Stimulated activated naive CD8-positive, alpha-beta T cell treated with anti-CD3 and anti-CD28 coated beads, Interleukin-15, amount 100 ng/mL, for 72 hours (primary cell): Measurements from ENCODE around the gene KIF16B.
A peak's percentile ranks its signal among the peaks of the same experiment; 100 is the strongest.

Source experiments
- ATAC-seq: fragments of 150-1000 bp; cut with Tn5 transposase; 2 replicates; pipeline ENCODE4 v1.10.0; 2021; ENCODE audit warnings: mild to moderate bottlenecking, moderate library complexity
- DNase-seq, 2 donors: peaks; one replicate each; pipeline ENCODE4 v3.0.0; 2021 to 2022
- H3K27ac Mint-ChIP-seq, 2 donors: one replicate each; pipeline ENCODE4 v1.8.0; 2022; ENCODE audit warnings: mild to moderate bottlenecking in 2 of 2, mixed read lengths in 2 of 2, moderate library complexity in 2 of 2
- H3K27me3 Mint-ChIP-seq: one replicate; pipeline ENCODE4 v1.8.0; 2022; ENCODE audit warnings: mixed read lengths
- H3K4me1 Mint-ChIP-seq: one replicate; pipeline ENCODE4 v1.8.0; 2022; ENCODE audit warnings: mild to moderate bottlenecking, mixed read lengths
- H3K4me3 Mint-ChIP-seq, 2 donors: one replicate each; pipeline ENCODE4 v1.8.0; 2022; ENCODE audit warnings: mild to moderate bottlenecking in 2 of 2, mixed read lengths in 2 of 2, moderate library complexity in 1 of 2
- H3K9me3 Mint-ChIP-seq, 2 donors: one replicate each; pipeline ENCODE4 v1.8.0; 2022; ENCODE audit warnings: mixed read lengths in 2 of 2

Gene KIF16B

GRCh38 chr20:16378712-16379370 is 194.4 kb downstream of the KIF16B start:
- no peaks in the 10 kb centered on the region for H3K9me3 Mint-ChIP-seq
- no peak overlapping the region for H3K4me3 Mint-ChIP-seq
- no peaks in the 10 kb centered on the region for H3K27me3 Mint-ChIP-seq
- H3K4me1 Mint-ChIP-seq = no peaks in the 10 kb centered on the region
- no peak for DNase-seq
- no peak overlapping the region for H3K27ac Mint-ChIP-seq
- no peak for ATAC-seq

GRCh38 chr20:16378122-16378521 is 195.1 kb downstream of the KIF16B start:
- H3K27me3 Mint-ChIP-seq = no peaks in the 10 kb centered on the region
- no peaks in the 10 kb centered on the region for H3K9me3 Mint-ChIP-seq
- H3K4me3 Mint-ChIP-seq = no peak overlapping the region
- ATAC-seq (no peak), DNase-seq (no peak)
- no peaks in the 10 kb centered on the region for H3K4me1 Mint-ChIP-seq
- no peak overlapping the region for H3K27ac Mint-ChIP-seq

GRCh38 chr20:16369441-16369840 is 203.8 kb downstream of the KIF16B start:
- Mint-ChIP-seq H3K4me1 (no peaks in the 10 kb centered on the region), H3K27me3 (no peaks in the 10 kb centered on the region), H3K27ac (peak overlapping the region in 1 of 2 donors; percentile 12), H3K4me3 (no peak overlapping the region), H3K9me3 (no peaks in the 10 kb centered on the region)
- no peak for DNase-seq
- ATAC-seq = no peak

GRCh38 chr20:16368645-16369292 is 204.5 kb downstream of the KIF16B start:
- no peak overlapping the region for H3K27ac Mint-ChIP-seq
- H3K27me3 Mint-ChIP-seq = no peaks in the 10 kb centered on the region
- DNase-seq = no peak
- H3K9me3 Mint-ChIP-seq = no peaks in the 10 kb centered on the region
- ATAC-seq = no peak
- H3K4me1 Mint-ChIP-seq = no peaks in the 10 kb centered on the region
- H3K4me3 Mint-ChIP-seq = no peak overlapping the region

GRCh38 chr20:16367948-16368560 is 205.2 kb downstream of the KIF16B start:
- Mint-ChIP-seq H3K4me1 (no peaks in the 10 kb centered on the region), H3K27me3 (no peaks in the 10 kb centered on the region)
- no peak for ATAC-seq

GRCh38 chr20:16366529-16366928 is 206.7 kb downstream of the KIF16B start:
- no peak overlapping the region for H3K4me3 Mint-ChIP-seq
- DNase-seq (no peak), ATAC-seq (no peak)
- H3K27me3 Mint-ChIP-seq = no peaks in the 10 kb centered on the region
- no peak overlapping the region for H3K27ac Mint-ChIP-seq
- no peaks in the 10 kb centered on the region for H3K9me3 Mint-ChIP-seq
- no peaks in the 10 kb centered on the region for H3K4me1 Mint-ChIP-seq

More at GRCh38 chr20:16367948-16368560, 205.2 kb downstream of the KIF16B start:
- Mint-ChIP-seq H3K27ac (no peak overlapping the region), H3K4me3 (no peak overlapping the region), H3K9me3 (no peaks in the 10 kb centered on the region)
- no peak for DNase-seq

- no peaks in the 10 kb centered on the region for H3K4me1 Mint-ChIP-seq
- ATAC-seq (no peak), DNase-seq (no peak)
- H3K9me3 Mint-ChIP-seq = no peaks in the 10 kb centered on the region
- no peaks in the 10 kb centered on the region for H3K27me3 Mint-ChIP-seq
- no peak overlapping the region for H3K27ac Mint-ChIP-seq
- no peak overlapping the region for H3K4me3 Mint-ChIP-seq
Measured at GRCh38 chr20:16364320-16364687, 208.9 kb downstream of the KIF16B start.

GRCh38 chr20:16363506-16364319 is 209.5 kb downstream of the KIF16B start:
- H3K4me3 Mint-ChIP-seq = no peak overlapping the region
- H3K27me3 Mint-ChIP-seq = no peaks in the 10 kb centered on the region
- no peak overlapping the region for H3K27ac Mint-ChIP-seq
- ATAC-seq (no peak), DNase-seq (no peak)
- no peaks in the 10 kb centered on the region for H3K4me1 Mint-ChIP-seq
- no peaks in the 10 kb centered on the region for H3K9me3 Mint-ChIP-seq

GRCh38 chr20:16362642-16363041 is 210.6 kb downstream of the KIF16B start:
- Mint-ChIP-seq H3K9me3 (no peaks in the 10 kb centered on the region), H3K4me1 (no peaks in the 10 kb centered on the region)
- no peak for ATAC-seq

GRCh38 chr20:16360668-16361067 is 212.6 kb downstream of the KIF16B start:
- Mint-ChIP-seq H3K4me3 (no peak overlapping the region), H3K27me3 (no peaks in the 10 kb centered on the region), H3K4me1 (no peaks in the 10 kb centered on the region), H3K27ac (no peak overlapping the region), H3K9me3 (no peaks in the 10 kb centered on the region)
- ATAC-seq = no peak
- DNase-seq = no peak

More at GRCh38 chr20:16362642-16363041, 210.6 kb downstream of the KIF16B start:
- H3K4me3 Mint-ChIP-seq = no peak overlapping the region
- DNase-seq = no peak
- no peaks in the 10 kb centered on the region for H3K27me3 Mint-ChIP-seq
- H3K27ac Mint-ChIP-seq = no peak overlapping the region

- no peaks in the 10 kb centered on the region for H3K9me3 Mint-ChIP-seq
- no peaks in the 10 kb centered on the region for H3K4me1 Mint-ChIP-seq
- no peak overlapping the region for H3K4me3 Mint-ChIP-seq
- no peak for ATAC-seq
- H3K27ac Mint-ChIP-seq = no peak overlapping the region
- no peak for DNase-seq
- H3K27me3 Mint-ChIP-seq = no peaks in the 10 kb centered on the region
Measured at GRCh38 chr20:16353417-16353781, 219.8 kb downstream of the KIF16B start.

GRCh38 chr20:16352751-16353416 is 220.4 kb downstream of the KIF16B start:
- Mint-ChIP-seq H3K27ac (no peak overlapping the region), H3K9me3 (no peaks in the 10 kb centered on the region), H3K4me3 (no peak overlapping the region), H3K27me3 (no peaks in the 10 kb centered on the region), H3K4me1 (no peaks in the 10 kb centered on the region)
- ATAC-seq (no peak), DNase-seq (no peak)

- no peaks in the 10 kb centered on the region for H3K9me3 Mint-ChIP-seq
- H3K27ac Mint-ChIP-seq = no peak overlapping the region
- H3K4me3 Mint-ChIP-seq = no peak overlapping the region
- H3K27me3 Mint-ChIP-seq = no peaks in the 10 kb centered on the region
- DNase-seq (no peak), ATAC-seq (no peak)
- no peaks in the 10 kb centered on the region for H3K4me1 Mint-ChIP-seq
Measured at GRCh38 chr20:16352321-16352720, 220.9 kb downstream of the KIF16B start.

- Mint-ChIP-seq H3K4me3 (no peak overlapping the region), H3K27me3 (no peaks in the 10 kb centered on the region), H3K4me1 (no peaks in the 10 kb centered on the region), H3K27ac (no peak overlapping the region), H3K9me3 (no peaks in the 10 kb centered on the region)
- ATAC-seq = no peak
- no peak for DNase-seq
Measured at GRCh38 chr20:16351415-16351814, 221.8 kb downstream of the KIF16B start.

GRCh38 chr20:16350465-16350864 is 222.8 kb downstream of the KIF16B start:
- no peaks in the 10 kb centered on the region for H3K4me1 Mint-ChIP-seq

More at GRCh38 chr20:16350465-16350864, 222.8 kb downstream of the KIF16B start:
- Mint-ChIP-seq H3K27ac (no peak overlapping the region), H3K27me3 (no peaks in the 10 kb centered on the region), H3K9me3 (no peaks in the 10 kb centered on the region), H3K4me3 (no peak overlapping the region)
- DNase-seq (no peak), ATAC-seq (no peak)
